ENCODE data around the gene HSPB6.
A peak's percentile ranks its signal among the peaks of the same experiment; 100 is the strongest.

The HSPB6 gene

GRCh38 chr19:35716801-35717664, 39.8 kb downstream of the HSPB6 start:
- DNase-seq (ENCODE audit: low spot score): peak; percentile 95

- no peak for DNase-seq (ENCODE audit: low spot score)
Observed at GRCh38 chr19:35715981-35716800, 40.6 kb downstream of the HSPB6 start.

- no peak for DNase-seq (ENCODE audit: low spot score)
Observed at GRCh38 chr19:35715355-35715809, 41.4 kb downstream of the HSPB6 start.

GRCh38 chr19:35714601-35715354, 42.1 kb downstream of the HSPB6 start:
- DNase-seq (ENCODE audit: low spot score): no peak

DNA sequence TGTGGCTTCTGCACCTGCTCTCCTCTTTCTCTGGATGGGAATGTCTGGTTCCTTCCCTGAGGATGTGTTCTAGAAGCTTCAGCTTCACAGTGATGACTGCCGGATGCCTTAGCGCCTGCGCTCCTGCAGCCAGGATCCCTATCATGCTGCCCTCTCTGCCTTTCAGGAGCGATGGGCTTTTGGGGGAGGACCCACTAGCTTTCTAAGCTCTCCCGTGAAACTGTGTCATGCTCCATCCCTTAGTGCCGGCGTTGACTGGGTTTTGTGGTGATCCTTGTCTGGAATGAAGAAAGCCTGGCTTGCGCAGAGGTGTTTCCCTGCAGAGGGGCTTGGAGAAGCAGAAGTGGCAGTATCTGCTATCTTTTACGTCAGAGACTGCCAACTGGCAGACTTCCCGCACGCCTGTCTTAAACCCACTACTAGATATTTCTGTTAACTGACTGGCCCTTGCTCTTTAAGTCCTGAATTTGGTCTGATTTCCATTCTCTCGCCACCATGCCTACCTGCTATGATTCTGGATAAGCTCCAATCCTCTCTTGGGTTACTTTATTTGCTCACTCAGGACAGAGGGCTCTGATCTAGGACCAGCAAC, 42.8 kb downstream of the HSPB6 start:
- DNase-seq (ENCODE audit: low spot score): no peak

DNA sequence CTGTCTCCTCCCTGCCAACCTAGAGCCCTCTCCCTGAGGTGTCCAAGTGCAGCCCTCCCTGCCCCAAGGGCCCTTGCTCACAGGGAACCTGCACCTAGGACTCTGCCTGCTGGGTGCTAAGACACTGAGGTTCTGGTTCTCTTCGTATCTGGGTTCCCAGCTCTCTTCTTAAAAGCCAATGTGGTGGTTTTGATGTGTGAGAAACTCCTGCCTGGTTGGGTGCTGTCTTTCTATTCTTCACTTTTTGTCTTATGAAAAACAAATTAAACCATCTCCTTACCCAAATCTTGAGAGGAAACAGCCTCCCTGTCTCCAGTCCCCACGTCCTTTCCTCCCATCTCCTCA, 43.4 kb downstream of the HSPB6 start:
- DNase-seq (ENCODE audit: low spot score): no peak

GRCh38 chr19:35712567-35713505, 44.0 kb downstream of the HSPB6 start:
- no peak for DNase-seq (ENCODE audit: low spot score)

GRCh38 chr19:35710784-35711723, 45.8 kb downstream of the HSPB6 start:
- no peak for DNase-seq (ENCODE audit: low spot score)

- DNase-seq (ENCODE audit: low spot score): no peak
Observed at GRCh38 chr19:35708391-35708790, 48.4 kb downstream of the HSPB6 start.
